Thymus (tissue), 11 donors: ENCODE measurements around the gene SFI1. TPM values are rescaled to one million over a fixed set of nuclear protein-coding genes. Genes with fewer than 3 reads are reported as not detected.
"Not testable (repeated sequence)": the region's sequence is repeated elsewhere in the genome, so short reads cannot be mapped to it uniquely, and the experiment has no call there.

Experiments
- DNase-seq, 9 donors: peaks; one replicate each; pipeline ENCODE4 v3.0.0-alpha.2; 2013; ENCODE audit warnings: low spot score in 9 of 9, low read depth in 6 of 9, missing footprints in 1 of 9
- H3K27ac ChIP-seq, 2 donors: one replicate each; pipeline ENCODE4 v1.5.1; 2013; ENCODE audit warnings: control low read depth in 1 of 2, low read depth in 1 of 2, low read length in 1 of 2, mild to moderate bottlenecking in 1 of 2, moderate library complexity in 1 of 2
- H3K27me3 ChIP-seq, 2 donors: one replicate each; pipeline ENCODE4 v1.5.1; 2013; ENCODE audit warnings: low read length in 1 of 2; ENCODE audit not compliant: control insufficient read depth in 2 of 2, insufficient read depth in 1 of 2
- H3K36me3 ChIP-seq, 2 donors: one replicate each; pipeline ENCODE4 v1.5.1; 2013; ENCODE audit warnings: low read length in 1 of 2, mild to moderate bottlenecking in 1 of 2, moderate library complexity in 1 of 2; ENCODE audit not compliant: control insufficient read depth in 2 of 2, insufficient read depth in 2 of 2
- H3K4me1 ChIP-seq, 2 donors: one replicate each; pipeline ENCODE4 v1.5.1; 2013; ENCODE audit warnings: low read length in 2 of 2; ENCODE audit not compliant: control insufficient read depth in 2 of 2, insufficient read depth in 2 of 2
- H3K4me3 ChIP-seq, 2 donors: one replicate each; pipeline ENCODE4 v1.5.1; 2013; ENCODE audit warnings: low read length in 2 of 2, control low read depth in 1 of 2, mild to moderate bottlenecking in 1 of 2
- H3K9me3 ChIP-seq, 2 donors: one replicate each; pipeline ENCODE4 v1.5.1; 2013; ENCODE audit warnings: low read length in 1 of 2, mild to moderate bottlenecking in 1 of 2; ENCODE audit not compliant: control insufficient read depth in 2 of 2, insufficient read depth in 1 of 2
- WGBS: extraction: QIAGEN DNeasy Blood & Tissue Kit; methylation state at CpG from one replicate; pipeline ENCODE4 v1.1.7; 2013; 5-methylcytosine and 5-hydroxymethylcytosine counted together
- polyA plus RNA-seq: library from polyadenylated mRNA; stranded (reverse); fragments of 200-250 nt; gene quantifications from one replicate; pipeline ENCODE4 v1.2.3, GENCODE V29; 2013
- total RNA-seq: library from RNA; stranded (reverse); fragments of 120-200 nt; gene quantifications from one replicate; pipeline ENCODE4 v1.2.4, GENCODE V29; 2013
- donor health status: healthy.

Gene SFI1
- total and polyA plus RNA-seq, 2 donors, result 21.6 to 116 TPM

GRCh38 chr22:31526270-31526669, 29.9 kb downstream of the SFI1 start:
- 95% methylated on average over 7 of the region's 7 CpGs for WGBS
- Histone ChIP-seq H3K4me3 (no peak overlapping the region), H3K27ac (no peak overlapping the region), H3K27me3 (no peaks in the 10 kb centered on the region), H3K4me1 (no peaks in the 10 kb centered on the region), H3K36me3 (peaks cover 17 to 24% of the 10 kb centered on the region in 2 donors), H3K9me3 (no peaks in the 10 kb centered on the region)
- DNase-seq, result no peak

- DNase-seq, result no peak
- Histone ChIP-seq H3K27ac (peak overlapping the region in 1 of 2 donors; percentile 10), H3K4me3 (no peak overlapping the region), H3K27me3 (no peaks in the 10 kb centered on the region), H3K36me3 (peaks cover 25 to 31% of the 10 kb centered on the region in 2 donors), H3K9me3 (no peaks in the 10 kb centered on the region), H3K4me1 (no peaks in the 10 kb centered on the region)
- 89% methylated on average over 3 of the region's 3 CpGs for WGBS
These were observed 34.5 kb downstream of the SFI1 start for GRCh38 chr22:31530823-31531195.

GRCh38 chr22:31532060-31532459, 35.7 kb downstream of the SFI1 start:
- Histone ChIP-seq H3K9me3 (no peaks in the 10 kb centered on the region), H3K4me3 (no peak overlapping the region), H3K4me1 (no peaks in the 10 kb centered on the region), H3K27ac (no peak overlapping the region), H3K27me3 (no peaks in the 10 kb centered on the region), H3K36me3 (peaks cover 25 to 30% of the 10 kb centered on the region in 2 donors)
- WGBS, result 88% methylated on average over 1 of the region's 1 CpG
- DNase-seq, result no peak

- Histone ChIP-seq H3K9me3 (no peaks in the 10 kb centered on the region), H3K4me3 (no peak overlapping the region), H3K27ac (no peak overlapping the region), H3K27me3 (no peaks in the 10 kb centered on the region), H3K36me3 (peaks cover 22 to 27% of the 10 kb centered on the region in 2 donors), H3K4me1 (no peaks in the 10 kb centered on the region)
- DNase-seq, result peak in 1 of 9 donors; percentile 4
- 80% methylated on average over 5 of the region's 5 CpGs for WGBS
These were observed 37.0 kb downstream of the SFI1 start for GRCh38 chr22:31533374-31533773.

- no peak overlapping the region for H3K27ac ChIP-seq
- no peaks in the 10 kb centered on the region for H3K9me3 ChIP-seq
- H3K4me1 ChIP-seq, result no peaks in the 10 kb centered on the region
- WGBS, result 94% methylated on average over 8 of the region's 8 CpGs
- peaks cover 24 to 25% of the 10 kb centered on the region in 2 donors for H3K36me3 ChIP-seq
- no peak for DNase-seq
- no peak overlapping the region for H3K4me3 ChIP-seq
- no peaks in the 10 kb centered on the region for H3K27me3 ChIP-seq
These were observed 40.7 kb downstream of the SFI1 start for GRCh38 chr22:31537019-31537535.

- H3K36me3 ChIP-seq, result peaks cover 17 to 18% of the 10 kb centered on the region in 2 donors
- no peaks in the 10 kb centered on the region for H3K4me1 ChIP-seq
- H3K9me3 ChIP-seq, result no peaks in the 10 kb centered on the region
- no peak overlapping the region for H3K27ac ChIP-seq
- no peaks in the 10 kb centered on the region for H3K27me3 ChIP-seq
- no peak overlapping the region for H3K4me3 ChIP-seq
- over 99% methylated on average over 5 of the region's 5 CpGs for WGBS
- DNase-seq, result no peak
These were observed 42.5 kb downstream of the SFI1 start for GRCh38 chr22:31538815-31539214.

- WGBS, result over 99% methylated on average over 4 of the region's 4 CpGs
- not testable (repeated sequence) for H3K27me3 ChIP-seq
These were observed 43.8 kb downstream of the SFI1 start for GRCh38 chr22:31540166-31540565.

GRCh38 chr22:31540966-31541365, 44.6 kb downstream of the SFI1 start:
- H3K9me3 ChIP-seq, result no peaks in the 10 kb centered on the region
- H3K27me3 ChIP-seq, result no peaks in the 10 kb centered on the region
- peaks cover 16 to 26% of the 10 kb centered on the region in 2 donors for H3K36me3 ChIP-seq
- WGBS, result 96% methylated on average over 5 of the region's 5 CpGs
- DNase-seq, result no peak
- no peak overlapping the region for H3K4me3 ChIP-seq
- no peak overlapping the region for H3K27ac ChIP-seq
- no peaks in the 10 kb centered on the region for H3K4me1 ChIP-seq

More at GRCh38 chr22:31540166-31540565, 43.8 kb downstream of the SFI1 start:
- not testable (repeated sequence) for H3K27ac ChIP-seq, H3K4me3 ChIP-seq, DNase-seq, H3K9me3 ChIP-seq, H3K4me1 ChIP-seq
- peaks cover 14 to 21% of the 10 kb centered on the region in 2 donors for H3K36me3 ChIP-seq

- Histone ChIP-seq H3K36me3 (peaks cover 23 to 31% of the 10 kb centered on the region in 2 donors), H3K27me3 (no peaks in the 10 kb centered on the region)
These were observed 48.4 kb downstream of the SFI1 start for GRCh38 chr22:31544481-31545480.

More at GRCh38 chr22:31544481-31545480, 48.4 kb downstream of the SFI1 start:
- Histone ChIP-seq H3K4me3 (no peak overlapping the region), H3K27ac (no peak overlapping the region), H3K9me3 (no peaks in the 10 kb centered on the region), H3K4me1 (no peaks in the 10 kb centered on the region)
- no peak for DNase-seq
- WGBS, result 95% methylated on average over 15 of the region's 15 CpGs
